CD14-positive monocyte (primary cell): Measurements from ENCODE around the gene DDHD1. TPM values are rescaled to one million over a fixed set of nuclear protein-coding genes. Genes with fewer than 3 reads are reported as not detected.

ENCODE experiments used
- DNase-seq, 3 donors: peaks; one replicate each; pipeline ENCODE4 v3.0.0-alpha.2; 2011 to 2022
- H2AFZ ChIP-seq: 2 replicates; pipeline ENCODE4 v1.6.0; 2012; ENCODE audit warnings: mild to moderate bottlenecking, low read depth, low read length, inconsistent platforms; ENCODE audit not compliant: insufficient read depth, poor library complexity, severe bottlenecking
- H3K27ac ChIP-seq, 2 donors: 1 replicate in 1 of 2; 2 replicates in 1 of 2; pipeline ENCODE4 v1.5.1; 2012 to 2013; ENCODE audit warnings: low read length in 2 of 2, control low read depth in 1 of 2, inconsistent platforms in 1 of 2, low read depth in 1 of 2, mild to moderate bottlenecking in 1 of 2
- H3K27me3 ChIP-seq, 2 donors: one replicate each; pipeline versions ENCODE4 v1.6.0 to v1.6.1; 2011 to 2013; ENCODE audit warnings: low read length in 2 of 2; ENCODE audit not compliant: control insufficient read depth in 2 of 2, insufficient read depth in 2 of 2
- H3K36me3 ChIP-seq, 2 donors: replicated peaks in 1 of 2; 1 replicate in 1 of 2; 2 replicates in 1 of 2; pipeline versions ENCODE4 v1.5.1 to v1.6.1; 2012 to 2013; ENCODE audit warnings: low read length in 2 of 2, control low read depth in 1 of 2, inconsistent platforms in 1 of 2, mild to moderate bottlenecking in 1 of 2; ENCODE audit not compliant: insufficient read depth in 2 of 2, control insufficient read depth in 1 of 2
- H3K4me1 ChIP-seq, 2 donors: 1 replicate in 1 of 2; 2 replicates in 1 of 2; pipeline versions ENCODE4 v1.5.1 to v1.6.1; 2012 to 2013; ENCODE audit warnings: low read length in 2 of 2, control low read depth in 1 of 2, inconsistent platforms in 1 of 2, mild to moderate bottlenecking in 1 of 2, moderate library complexity in 1 of 2; ENCODE audit not compliant: insufficient read depth in 2 of 2, control insufficient read depth in 1 of 2
- H3K4me2 ChIP-seq: replicated peaks from 2 replicates; pipeline ENCODE3; 2012; ENCODE audit warnings: low read length, moderate library complexity, mild to moderate bottlenecking; ENCODE audit not compliant: poor library complexity, severe bottlenecking; ENCODE audit errors: extremely low read depth
- H3K4me3 ChIP-seq, 3 experiments: fragments of 200-600 bp in 1 of 3; sonication (generic) in 1 of 3; replicated peaks in 1 of 3; 1 replicate in 2 of 3; 2 replicates in 1 of 3; pipeline ENCODE4 v1.5.1; 2011 to 2013; ENCODE audit warnings: low read length in 3 of 3, mild to moderate bottlenecking in 3 of 3, control low read depth in 2 of 3, low read depth in 2 of 3, inconsistent platforms in 1 of 3, moderate library complexity in 1 of 3
- H3K79me2 ChIP-seq: 2 replicates; pipeline ENCODE4 v1.6.0; 2012; ENCODE audit warnings: mild to moderate bottlenecking, control low read depth, inconsistent platforms, low read length, moderate library complexity; ENCODE audit not compliant: insufficient read depth
- H3K9ac ChIP-seq: 2 replicates; pipeline ENCODE4 v1.6.0; 2017; ENCODE audit warnings: low read length, mild to moderate bottlenecking; ENCODE audit not compliant: insufficient read depth, poor library complexity, severe bottlenecking
- H3K9me3 ChIP-seq, 2 donors: replicated peaks in 1 of 2; 1 replicate in 1 of 2; 2 replicates in 1 of 2; pipeline versions ENCODE4 v1.5.1 to v1.6.1; 2012 to 2013; ENCODE audit warnings: low read length in 2 of 2, control low read depth in 1 of 2; ENCODE audit not compliant: control insufficient read depth in 1 of 2, insufficient read depth in 1 of 2
- H4K20me1 ChIP-seq: 2 replicates; pipeline ENCODE4 v1.6.0; 2012; ENCODE audit warnings: mild to moderate bottlenecking, low read length, control low read depth, moderate library complexity; ENCODE audit not compliant: insufficient read depth
- H3K27ac Mint-ChIP-seq, 7 donors: one replicate each; pipeline ENCODE4 v1.8.0; 2020; ENCODE audit warnings: mild to moderate bottlenecking in 7 of 7, mixed read lengths in 7 of 7, moderate library complexity in 6 of 7, inconsistent platforms in 2 of 7
- H3K27me3 Mint-ChIP-seq, 3 donors: one replicate each; pipeline ENCODE4 v1.8.0; 2021 to 2022; ENCODE audit warnings: low read depth in 3 of 3, mild to moderate bottlenecking in 3 of 3, mixed read lengths in 3 of 3, moderate library complexity in 3 of 3, inconsistent platforms in 1 of 3
- H3K36me3 Mint-ChIP-seq, 2 donors: one replicate each; pipeline ENCODE4 v1.8.0; 2020; ENCODE audit warnings: mixed read lengths in 2 of 2, inconsistent platforms in 1 of 2, mild to moderate bottlenecking in 1 of 2
- H3K4me1 Mint-ChIP-seq: one replicate; pipeline ENCODE4 v1.8.0; 2020; ENCODE audit warnings: mild to moderate bottlenecking, mixed read lengths
- H3K4me3 Mint-ChIP-seq, 2 donors: one replicate each; pipeline ENCODE4 v1.8.0; 2020; ENCODE audit warnings: mild to moderate bottlenecking in 2 of 2, mixed read lengths in 2 of 2, moderate library complexity in 1 of 2
- H3K9me3 Mint-ChIP-seq, 7 donors: one replicate each; pipeline ENCODE4 v1.8.0; 2020 to 2022; ENCODE audit warnings: mixed read lengths in 7 of 7, mild to moderate bottlenecking in 6 of 7, moderate library complexity in 6 of 7, inconsistent platforms in 2 of 7
- CTCF ChIP-seq: fragments of 200-600 bp; IDR thresholded peaks from one replicate; pipeline ENCODE4 v1.8.0; 2022; ENCODE audit warnings: antibody characterized with exemption, mild to moderate bottlenecking
- WGBS: methylation state at CpG from one replicate; pipeline ENCODE4 v1.1.5; 2013; ENCODE audit warnings: missing lambda C conversion rate; ENCODE audit not compliant: insufficient coverage; 5-methylcytosine and 5-hydroxymethylcytosine counted together
- intact Hi-C, 2 donors: fragments of 100-400 bp; cut with micrococcal nuclease; formaldehyde crosslinking; loops; one replicate each; pipeline versions ENCODE4 v1.15.0 to v1.15.1; 2023
- polyA plus RNA-seq, 3 donors: library from polyadenylated mRNA; depleted of rRNA in 1 of 3; unstranded in 2 of 3; stranded (reverse) in 1 of 3; fragments of 300-500 nt in 2 of 3; fragments of >200 nt in 1 of 3; fragmentation: Illumina TruSeq in 2 of 3; gene quantifications; 1 replicate in 2 of 3; 2 replicates in 1 of 3; pipeline ENCODE4 v1.2.3, GENCODE V29; 2012 to 2021

The DDHD1 gene
- polyA plus RNA-seq, 3 donors: 2.2 to 7.0 (median 3.1) TPM

DNA sequence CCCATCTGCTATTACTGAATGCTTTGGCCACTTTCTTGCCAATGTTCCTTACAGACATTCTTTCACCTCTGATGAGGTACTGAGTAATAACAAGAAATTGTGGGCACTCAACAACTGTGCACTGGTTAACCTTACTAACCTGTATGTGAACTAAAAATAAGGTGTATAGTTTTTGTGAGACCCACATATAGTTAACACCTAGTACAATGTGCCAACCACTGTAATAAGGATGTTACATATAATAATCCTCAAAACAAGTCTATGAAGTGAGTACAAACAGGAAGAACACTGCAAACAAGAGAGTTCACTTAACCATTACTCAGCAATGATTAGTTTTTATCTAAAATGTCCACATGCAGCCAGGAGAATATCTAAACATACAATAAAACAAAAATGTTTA, 4.5 kb downstream of the DDHD1 start:
- intact Hi-C loops: loop anchor here in 1 of 2 donors (5.0 kb wide), 1 partner anchor 41 kb away; no protein-coding TSS in a partner anchor
- H3K4me2 ChIP-seq: no peak overlapping the region
- no peak overlapping the region for H3K27ac ChIP-seq
- H3K36me3 ChIP-seq: no peaks in the 10 kb centered on the region
- DNase-seq: no peak
- peaks cover 56% of the 10 kb centered on the region for H3K79me2 ChIP-seq
- H3K9me3 ChIP-seq: no peaks in the 10 kb centered on the region
- no peak overlapping the region for H3K4me3 ChIP-seq
- no peak overlapping the region for H3K27ac Mint-ChIP-seq
- H3K36me3 Mint-ChIP-seq: peaks cover 0 to 7% of the 10 kb centered on the region in 2 donors
- H3K4me1 ChIP-seq: peaks cover 35 to 63% of the 10 kb centered on the region in 2 donors
- H3K4me3 Mint-ChIP-seq: no peak overlapping the region
- no peak overlapping the region for H3K9ac ChIP-seq
- H3K27me3 ChIP-seq: no peaks in the 10 kb centered on the region
- H3K9me3 Mint-ChIP-seq: peaks cover 0 to 5% (median 0%) of the 10 kb centered on the region in 7 donors
- peaks cover 0 to 9% (median 6%) of the 10 kb centered on the region in 3 donors for H3K27me3 Mint-ChIP-seq
- H3K4me1 Mint-ChIP-seq: peaks cover 55% of the 10 kb centered on the region
- peaks cover 74% of the 10 kb centered on the region for H4K20me1 ChIP-seq
- no peak overlapping the region for H2AFZ ChIP-seq
- TF ChIP-seq CTCF: no peak

DNA sequence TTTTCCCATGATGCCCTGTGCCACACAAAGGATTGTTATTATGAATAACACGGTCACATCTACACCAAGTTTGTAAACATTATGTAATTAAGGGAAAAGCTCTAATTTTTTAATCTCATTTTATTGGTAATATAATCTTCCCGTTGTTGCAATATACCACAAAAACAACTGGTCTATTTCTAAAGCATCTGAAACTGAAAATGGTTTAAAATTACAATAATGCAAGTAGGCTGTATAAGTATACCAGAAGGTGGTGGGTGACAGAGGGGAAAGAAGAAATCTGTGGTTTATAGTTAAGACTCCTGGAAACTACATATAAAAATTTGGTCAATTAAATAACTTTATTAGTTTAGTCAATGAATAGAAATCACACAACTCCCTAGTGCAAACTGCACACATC, 5.2 kb downstream of the DDHD1 start:
- Histone ChIP-seq H3K4me3 (no peak overlapping the region), H3K27me3 (no peaks in the 10 kb centered on the region), H3K9me3 (peaks cover 0 to 2% of the 10 kb centered on the region in 2 donors), H3K27ac (no peak overlapping the region), H3K36me3 (no peaks in the 10 kb centered on the region), H2AFZ (no peak overlapping the region), H4K20me1 (peaks cover 78% of the 10 kb centered on the region), H3K4me2 (no peak overlapping the region), H3K79me2 (peaks cover 56% of the 10 kb centered on the region), H3K9ac (no peak overlapping the region), H3K4me1 (peaks cover 31 to 58% of the 10 kb centered on the region in 2 donors)
- no peak for DNase-seq
- TF ChIP-seq CTCF: no peak
- H3K27ac Mint-ChIP-seq: no peak overlapping the region
- peaks cover 0 to 8% (median 6%) of the 10 kb centered on the region in 3 donors for H3K27me3 Mint-ChIP-seq
- intact Hi-C loops: loop anchor here in 1 of 2 donors (5.0 kb wide), 1 partner anchor 41 kb away; no protein-coding TSS in a partner anchor
- peaks cover 0 to 10% (median 4%) of the 10 kb centered on the region in 7 donors for H3K9me3 Mint-ChIP-seq
- WGBS: no CpG with 5 or more reads among the region's 2 CpGs
- no peak overlapping the region for H3K4me3 Mint-ChIP-seq
- peaks cover 54% of the 10 kb centered on the region for H3K4me1 Mint-ChIP-seq
- H3K36me3 Mint-ChIP-seq: peaks cover 0 to 7% of the 10 kb centered on the region in 2 donors
